ENCODE data around the gene CLMP.

The CLMP gene

DNA sequence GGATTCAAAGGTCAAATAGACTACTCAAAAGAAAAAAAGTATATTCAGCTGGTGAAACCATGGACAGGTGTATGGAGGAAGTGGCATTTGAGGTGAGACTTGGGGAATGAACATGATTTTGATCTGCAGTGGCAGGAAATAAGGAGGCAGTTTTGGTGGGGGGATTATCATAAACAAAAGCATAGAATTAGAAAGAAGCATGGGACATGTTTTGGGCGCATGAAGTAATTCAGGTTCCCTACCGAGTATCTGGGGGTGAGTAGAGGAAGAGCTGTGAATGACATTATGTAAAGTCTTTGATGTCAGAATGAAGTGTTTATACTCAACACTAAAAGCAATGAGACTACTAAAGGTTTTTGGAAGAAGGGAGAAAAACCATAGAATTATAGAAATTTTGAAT, 3.1 kb downstream of the CLMP start:
- H3K4me3 ChIP-seq (ENCODE audit: low read depth, low read length) = no peak overlapping the region
- TF ChIP-seq, protein P1, sequence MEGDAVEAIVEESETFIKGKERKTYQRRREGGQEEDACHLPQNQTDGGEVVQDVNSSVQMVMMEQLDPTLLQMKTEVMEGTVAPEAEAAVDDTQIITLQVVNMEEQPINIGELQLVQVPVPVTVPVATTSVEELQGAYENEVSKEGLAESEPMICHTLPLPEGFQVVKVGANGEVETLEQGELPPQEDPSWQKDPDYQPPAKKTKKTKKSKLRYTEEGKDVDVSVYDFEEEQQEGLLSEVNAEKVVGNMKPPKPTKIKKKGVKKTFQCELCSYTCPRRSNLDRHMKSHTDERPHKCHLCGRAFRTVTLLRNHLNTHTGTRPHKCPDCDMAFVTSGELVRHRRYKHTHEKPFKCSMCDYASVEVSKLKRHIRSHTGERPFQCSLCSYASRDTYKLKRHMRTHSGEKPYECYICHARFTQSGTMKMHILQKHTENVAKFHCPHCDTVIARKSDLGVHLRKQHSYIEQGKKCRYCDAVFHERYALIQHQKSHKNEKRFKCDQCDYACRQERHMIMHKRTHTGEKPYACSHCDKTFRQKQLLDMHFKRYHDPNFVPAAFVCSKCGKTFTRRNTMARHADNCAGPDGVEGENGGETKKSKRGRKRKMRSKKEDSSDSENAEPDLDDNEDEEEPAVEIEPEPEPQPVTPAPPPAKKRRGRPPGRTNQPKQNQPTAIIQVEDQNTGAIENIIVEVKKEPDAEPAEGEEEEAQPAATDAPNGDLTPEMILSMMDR (IDR thresholded peaks at IDR 0.05; ENCODE audit: insufficient read depth, low read depth, low read length, missing control alignments) = no peak
- DNase-seq (ENCODE audit: low read depth) = no peak

DNA sequence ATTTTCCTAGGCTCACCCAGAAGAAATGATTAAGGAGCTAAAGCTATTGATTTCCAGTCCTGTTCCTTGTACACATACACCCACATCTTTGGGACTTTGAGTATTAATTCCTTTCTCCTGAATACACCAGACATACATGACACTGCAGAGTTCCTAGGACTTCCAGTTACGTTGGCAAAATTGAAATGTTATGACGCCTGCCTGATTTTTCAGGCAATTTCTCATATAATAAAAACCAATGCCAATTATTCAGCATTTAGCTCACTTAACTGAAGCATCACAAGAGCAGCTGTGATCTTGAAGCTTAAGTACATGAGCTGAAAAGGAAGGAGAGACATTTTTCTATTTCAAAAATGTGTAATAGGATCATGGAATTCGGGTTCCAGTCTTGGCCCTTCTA, 4.5 kb downstream of the CLMP start:
- H3K4me3 ChIP-seq (ENCODE audit: low read depth, low read length) = no peak overlapping the region
- DNase-seq (ENCODE audit: low read depth) = no peak
- TF ChIP-seq, protein P1 (IDR thresholded peaks at IDR 0.05; ENCODE audit: insufficient read depth, low read depth, low read length, missing control alignments) = no peak

DNA sequence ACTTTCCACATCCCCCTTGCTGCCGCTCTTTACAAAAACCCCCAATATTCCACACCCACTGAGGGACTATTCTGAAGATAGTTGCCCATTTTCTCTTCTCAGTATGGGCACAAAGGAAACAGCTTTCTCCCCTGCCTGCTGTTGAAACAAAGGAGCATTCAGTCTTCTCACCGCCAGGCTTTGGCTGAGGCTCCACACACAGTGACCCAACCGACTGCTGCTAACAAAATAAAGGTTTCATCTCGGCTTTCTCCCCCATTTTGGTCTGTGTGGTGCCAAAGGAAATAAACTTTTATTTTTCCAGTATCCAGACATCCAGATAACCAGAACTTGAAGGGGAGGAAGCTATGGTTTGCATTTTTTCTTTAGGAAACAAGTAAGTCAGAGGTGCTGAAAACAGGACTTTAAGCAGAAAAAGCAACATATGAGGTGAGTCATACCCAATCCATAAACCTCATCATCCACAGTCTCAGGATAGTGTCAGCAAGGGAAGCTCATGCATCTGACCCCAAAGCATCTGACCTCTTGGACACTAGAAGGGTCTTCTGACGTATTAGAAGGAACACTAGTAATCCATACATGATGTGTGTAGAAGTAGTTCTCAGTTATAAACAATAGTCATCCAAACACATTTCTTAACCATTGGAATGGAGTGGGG, 6.4 kb downstream of the CLMP start:
- no peak overlapping the region for H3K4me3 ChIP-seq (ENCODE audit: low read depth, low read length)
- TF ChIP-seq, protein P1 (IDR thresholded peaks at IDR 0.05; ENCODE audit: insufficient read depth, low read depth, low read length, missing control alignments) = no peak
- no peak for DNase-seq (ENCODE audit: low read depth)

DNA sequence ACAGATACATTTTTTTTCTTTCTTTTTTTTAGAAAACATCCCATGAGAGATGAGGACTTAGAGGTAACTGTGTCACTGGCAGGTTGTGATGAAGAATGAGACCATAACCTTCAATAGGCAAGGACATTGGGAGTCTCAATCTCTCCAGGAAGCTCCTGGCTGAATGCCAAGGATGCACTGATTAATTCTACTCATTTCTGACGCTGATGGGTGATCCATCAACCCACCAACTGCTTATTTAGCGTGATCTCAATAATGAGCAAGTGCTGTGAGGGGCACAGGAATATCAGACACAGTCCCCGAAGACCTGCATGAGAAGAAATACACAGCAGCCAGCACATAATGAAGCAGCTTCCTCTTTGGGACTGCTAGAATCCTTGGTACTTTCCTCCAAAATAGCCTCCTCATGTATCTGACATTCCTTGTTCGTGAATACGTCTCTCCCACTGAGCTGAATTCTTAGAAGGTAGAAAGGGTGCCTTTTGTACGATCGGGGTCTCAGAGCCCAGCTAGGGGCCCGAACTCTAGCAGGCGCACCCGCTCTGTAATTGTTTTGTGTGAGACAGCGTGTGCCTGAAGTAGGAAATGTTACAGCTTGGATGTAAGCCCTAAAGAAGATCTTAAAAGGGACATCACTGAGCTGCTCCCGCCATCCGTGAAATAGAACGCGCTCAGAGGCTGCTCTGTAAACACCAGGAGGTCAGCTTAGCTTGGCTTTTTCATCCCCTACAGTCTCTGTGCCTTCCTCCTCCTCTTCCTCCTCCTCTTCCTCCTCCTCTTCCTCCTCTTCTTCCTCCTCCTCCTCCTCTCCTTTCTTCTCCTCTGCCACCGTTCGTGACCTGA, 7.2 kb downstream of the CLMP start:
- no peak overlapping the region for H3K4me3 ChIP-seq (ENCODE audit: low read depth, low read length)
- no peak for DNase-seq (ENCODE audit: low read depth)
- TF ChIP-seq, protein P1 (IDR thresholded peaks at IDR 0.05; ENCODE audit: insufficient read depth, low read depth, low read length, missing control alignments) = no peak

DNA sequence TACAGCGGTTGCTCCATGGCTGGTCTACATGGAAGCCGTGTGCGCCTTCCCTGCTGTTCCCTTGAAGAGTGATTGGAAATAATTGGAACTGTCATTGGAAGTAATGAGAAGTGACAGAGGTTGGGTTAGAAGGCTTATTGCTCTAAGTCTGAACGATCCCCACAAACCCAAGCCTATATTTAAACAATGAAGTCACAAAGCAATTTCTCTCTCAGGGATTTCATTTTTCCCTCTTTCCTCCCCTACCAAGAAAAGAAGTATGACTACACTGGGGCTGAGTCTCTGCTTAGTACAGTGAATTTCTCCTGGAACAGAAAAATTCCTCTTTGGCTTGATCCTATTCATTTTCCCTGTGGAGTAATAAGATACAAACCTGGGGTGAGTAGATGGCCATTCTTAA, 7.8 kb downstream of the CLMP start:
- H3K4me3 ChIP-seq (ENCODE audit: low read depth, low read length) = no peak overlapping the region
- no peak for DNase-seq (ENCODE audit: low read depth)
- TF ChIP-seq, protein P1 (IDR thresholded peaks at IDR 0.05; ENCODE audit: insufficient read depth, low read depth, low read length, missing control alignments) = no peak

DNA sequence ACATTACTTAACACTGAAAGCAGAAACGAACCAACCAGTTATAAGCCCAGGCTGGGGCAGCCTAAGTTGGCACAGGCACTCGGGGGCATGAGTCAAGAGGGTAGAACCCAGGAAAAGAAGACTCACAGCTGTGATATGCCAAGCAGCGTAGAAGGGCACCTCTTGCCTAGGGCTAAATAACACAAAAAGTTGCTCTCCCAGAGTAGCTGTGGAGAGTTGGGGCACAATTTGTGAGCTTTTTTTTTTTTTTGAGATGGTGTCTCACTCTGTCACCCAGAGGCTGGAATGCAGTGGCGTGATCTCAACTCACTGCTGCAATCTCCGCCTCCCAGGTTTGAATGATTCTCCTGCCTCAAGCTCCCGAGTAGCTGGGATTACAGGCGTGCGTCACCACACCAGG, 8.8 kb downstream of the CLMP start:
- TF ChIP-seq, protein P1 (IDR thresholded peaks at IDR 0.05; ENCODE audit: insufficient read depth, low read depth, low read length, missing control alignments) = no peak
- no peak overlapping the region for H3K4me3 ChIP-seq (ENCODE audit: low read depth, low read length)
- no peak for DNase-seq (ENCODE audit: low read depth)
